Right lobe of liver (tissue), 4 donors: ENCODE data around the gene THSD1.

Experiments used
- CTCF ChIP-seq, 4 donors: fragments of 200-600 bp in 3 of 4; fragments of 450-650 bp in 1 of 4; IDR thresholded peaks; one replicate each; pipeline versions ENCODE4 v1.5.1 to v1.8.0; 2016 to 2022; ENCODE audit warnings: antibody characterized with exemption in 4 of 4, mild to moderate bottlenecking in 2 of 4
- POLR2A ChIP-seq: fragments of 450-650 bp; IDR thresholded peaks from one replicate; pipeline ENCODE4 v1.6.1; 2017; ENCODE audit warnings: antibody characterized with exemption, mild to moderate bottlenecking
- donor health status: DM: no; HTN: no; CAD: no.
- donor health status: DM: no; HTN: no; CAD: no.
- donor health status: DM: no; HTN: yes; CAD: no.

GRCh38 chr13:52399708-52400107 is 6.3 kb downstream of the THSD1 start:
- TF ChIP-seq CTCF (IDR thresholded peaks at IDR 0.05) = peak; percentile 11 to 26 (median 18)
- no peak for TF ChIP-seq POLR2A
